Measurements from ENCODE around the gene PES1.
"Not testable (repeated sequence)": the region's sequence is repeated elsewhere in the genome, so short reads cannot be mapped to it uniquely, and the experiment has no call there.

PES1 gene

DNA sequence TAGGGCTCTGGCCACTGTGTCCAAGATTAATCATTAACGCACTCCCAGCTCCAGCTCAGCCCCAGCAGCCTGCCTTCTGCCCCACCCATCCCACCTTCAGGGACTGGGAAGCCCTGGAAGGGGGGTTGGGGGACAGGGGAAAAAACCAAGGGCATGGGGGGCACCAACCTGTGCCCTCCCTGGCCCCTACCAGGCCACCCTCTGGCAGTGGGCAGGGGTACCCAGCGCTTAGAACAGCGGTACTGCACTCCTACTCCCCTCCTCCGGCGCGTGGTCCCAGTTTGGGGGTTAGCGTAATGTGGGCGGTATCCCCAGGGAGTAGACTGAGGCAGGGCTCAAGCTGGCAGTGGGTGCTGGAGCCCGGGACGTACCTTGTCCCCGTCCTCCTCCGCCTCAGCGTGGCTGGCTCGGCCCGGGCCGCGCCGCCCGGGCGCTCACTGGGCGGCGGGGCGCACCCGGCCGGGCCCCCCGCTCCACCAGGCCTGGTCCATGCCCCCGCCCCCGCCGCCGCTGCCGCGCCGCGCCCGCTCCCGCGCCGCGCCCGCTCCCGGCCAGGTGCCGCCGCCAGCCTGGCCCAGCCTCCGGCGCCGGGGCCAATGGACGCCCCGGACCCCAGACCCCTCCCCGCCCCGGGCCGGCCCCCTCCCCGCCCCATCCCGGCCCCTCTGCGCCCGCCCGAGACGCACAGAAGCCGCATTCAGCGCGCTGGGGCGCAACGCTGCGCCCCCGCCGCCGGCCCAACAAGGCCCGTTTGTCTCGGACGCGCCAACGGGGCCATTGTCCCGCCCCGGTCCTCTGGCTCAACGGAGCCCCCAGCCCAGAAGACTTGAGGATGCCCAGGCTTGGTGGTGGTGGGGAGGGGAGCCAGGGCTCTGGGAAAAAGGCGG lies 17.4 kb downstream of the PES1 start, which contains the start of gene GAL3ST1:
GAL3ST1 (minus strand) TSS at position 571 of the 887 bp plus-strand sequence. CDS start 17,273 bp downstream, outside the sequence.
- no peak for DNase-seq (ENCODE audit: low spot score)

DNA sequence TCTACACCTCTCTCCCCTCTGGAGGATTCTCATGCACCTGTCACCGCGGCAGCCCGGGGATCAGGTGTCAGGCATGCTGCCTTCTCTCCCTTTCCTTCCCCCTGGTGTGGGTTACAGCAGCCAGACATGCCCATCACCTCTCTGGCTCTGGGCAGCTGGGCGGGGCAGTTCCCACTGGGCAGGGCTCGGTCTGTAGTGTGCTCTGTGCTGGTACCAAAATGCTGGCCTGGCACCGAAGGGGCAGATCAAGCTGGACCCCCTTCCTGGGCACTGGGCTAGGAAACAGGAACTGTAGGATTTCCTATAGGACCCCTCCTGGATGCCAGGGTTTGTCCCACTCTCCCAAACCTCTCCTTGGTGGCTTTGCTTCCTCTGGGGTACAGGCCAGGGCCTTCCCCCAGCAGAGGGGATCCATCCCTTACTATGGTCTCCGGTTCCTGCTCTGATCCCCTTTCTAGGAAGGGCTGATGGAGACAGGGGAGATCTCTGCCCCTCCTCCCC lies 18.1 kb downstream of the PES1 start:
- no peak for DNase-seq (ENCODE audit: low spot score)

DNA sequence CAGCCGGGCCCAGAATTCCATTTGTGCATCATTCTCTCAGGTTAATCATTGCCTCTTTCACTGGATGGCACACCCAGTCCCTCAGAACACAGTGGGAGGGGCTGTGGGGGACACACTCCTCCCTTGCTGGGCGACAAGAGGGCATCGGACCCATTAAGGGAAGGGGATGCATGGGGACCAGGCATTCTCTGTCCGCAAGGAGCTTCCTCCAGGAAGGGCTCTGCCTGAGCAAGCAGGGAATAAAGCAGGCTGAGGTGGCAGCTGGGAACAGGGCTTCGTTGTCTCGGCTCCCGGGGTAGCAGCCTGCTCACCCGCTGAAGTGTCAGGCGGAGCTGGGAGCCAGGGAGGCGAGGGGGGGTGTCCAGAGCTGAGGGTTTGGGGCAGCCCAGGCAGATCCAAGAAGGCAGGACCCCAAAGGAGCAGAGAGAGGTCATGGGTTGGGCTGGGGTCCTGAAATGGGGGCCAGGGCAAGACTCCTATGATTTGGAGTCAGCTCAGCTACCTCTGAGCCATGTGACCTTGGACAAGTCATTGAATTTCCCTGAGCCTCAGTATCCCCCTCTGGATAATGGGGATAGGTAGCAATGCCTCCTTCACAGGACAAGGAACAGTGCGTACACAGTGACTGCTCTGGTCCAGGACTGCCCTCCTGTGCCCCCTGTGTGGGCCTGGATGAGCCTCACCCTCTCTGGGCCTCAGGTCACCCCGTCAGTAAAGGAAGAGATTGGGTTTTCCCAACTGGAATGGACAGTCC lies 18.7 kb downstream of the PES1 start:
- no peak for DNase-seq (ENCODE audit: low spot score)

DNA sequence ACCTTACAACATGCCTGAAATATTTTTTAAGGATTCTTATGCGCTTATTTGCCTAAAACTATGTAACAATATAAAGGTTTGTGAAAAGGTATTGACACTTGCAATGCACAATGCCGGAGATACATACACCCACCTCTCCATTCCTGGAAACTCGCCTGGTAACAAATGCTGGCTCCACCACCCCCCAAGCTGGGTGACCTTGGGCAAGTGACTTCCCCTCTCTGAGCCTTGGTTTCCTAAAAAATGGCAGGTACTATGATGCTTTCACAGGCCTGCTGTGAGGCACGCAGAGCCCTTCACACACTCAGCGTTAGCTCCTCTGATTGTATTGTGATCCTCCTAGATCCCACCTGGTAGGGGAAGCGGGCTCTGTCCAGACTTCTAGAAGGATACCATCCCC lies 19.5 kb downstream of the PES1 start:
- DNase-seq (ENCODE audit: low spot score), result no peak

DNA sequence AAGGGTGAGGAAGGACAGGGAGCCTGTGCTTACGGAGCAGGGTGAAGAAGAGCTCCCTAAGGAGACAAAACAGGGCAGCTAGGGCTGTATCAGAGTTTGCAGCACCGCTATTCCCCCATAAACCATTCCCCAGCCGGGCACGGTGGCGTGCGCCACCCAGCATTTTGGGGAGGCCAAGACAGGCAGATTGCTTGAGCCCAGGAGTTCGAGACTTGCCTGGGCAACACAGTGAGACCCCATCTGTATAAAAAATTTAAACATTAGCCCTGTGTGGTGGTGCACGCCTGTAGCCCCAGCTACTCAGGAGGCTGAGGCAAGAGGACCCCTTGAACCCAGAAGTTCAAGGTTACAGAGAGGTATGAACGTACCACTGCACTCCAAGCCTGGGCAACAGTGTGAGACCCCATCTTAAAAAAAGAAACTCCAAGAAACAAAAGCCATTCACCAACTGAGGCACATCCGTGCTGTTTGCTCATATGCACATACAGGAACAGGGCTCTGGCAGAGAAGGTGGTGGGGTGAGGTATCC lies 22.0 kb downstream of the PES1 start:
- DNase-seq (ENCODE audit: low spot score), result no peak

DNA sequence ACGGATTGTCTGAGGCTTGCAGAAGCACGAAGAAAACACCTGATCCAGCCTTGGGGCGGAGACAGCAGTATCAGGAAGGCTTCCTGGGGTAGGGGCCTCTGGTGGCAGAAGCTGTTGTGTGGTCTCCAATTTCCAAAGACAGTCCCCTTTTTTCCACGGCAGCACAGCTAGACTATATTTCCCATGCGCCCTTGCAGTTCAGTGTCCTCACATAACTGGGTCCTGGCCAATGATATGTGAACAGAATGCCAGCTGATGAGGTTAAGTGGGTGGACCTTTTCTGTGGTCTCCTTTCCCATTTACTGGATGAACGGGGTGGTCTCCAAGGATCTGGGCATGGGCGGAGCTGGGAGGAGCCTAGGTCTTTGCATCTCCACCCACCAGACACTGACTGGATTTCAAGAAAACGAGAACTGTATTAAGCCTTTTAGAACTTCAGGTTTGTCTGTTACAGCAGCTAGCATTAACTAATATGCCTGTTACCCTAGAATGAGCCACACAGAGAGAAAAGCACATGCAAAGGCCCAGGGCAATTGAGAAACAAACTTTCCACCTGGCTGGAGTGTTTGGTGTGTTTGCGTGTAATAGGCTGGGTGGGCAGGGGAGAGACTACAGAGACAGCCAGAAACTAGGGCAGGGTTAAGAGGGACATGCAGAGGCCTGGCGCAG lies 23.4 kb downstream of the PES1 start:
- DNase-seq (ENCODE audit: low spot score), result no peak

DNA sequence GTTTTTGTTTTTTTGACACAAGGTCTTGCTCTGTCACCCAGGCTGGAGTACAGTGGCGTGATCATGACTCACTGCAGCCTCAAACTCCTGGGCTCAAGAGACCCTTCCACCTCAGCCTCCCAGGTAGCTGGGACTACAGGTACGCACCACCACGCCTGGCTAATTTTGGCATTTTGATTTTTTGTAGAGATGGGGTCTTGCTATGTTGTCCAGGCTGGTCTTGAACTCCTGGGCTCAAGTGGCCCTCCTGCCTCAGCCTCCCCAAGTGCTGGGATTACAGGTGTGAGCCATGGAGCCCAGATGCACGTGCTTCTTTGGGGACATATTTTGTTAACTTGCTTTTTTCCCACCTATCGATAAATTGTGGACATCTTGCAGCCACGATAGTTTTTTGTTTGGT lies 24.4 kb downstream of the PES1 start:
- not testable (repeated sequence) for DNase-seq (ENCODE audit: low spot score)

DNA sequence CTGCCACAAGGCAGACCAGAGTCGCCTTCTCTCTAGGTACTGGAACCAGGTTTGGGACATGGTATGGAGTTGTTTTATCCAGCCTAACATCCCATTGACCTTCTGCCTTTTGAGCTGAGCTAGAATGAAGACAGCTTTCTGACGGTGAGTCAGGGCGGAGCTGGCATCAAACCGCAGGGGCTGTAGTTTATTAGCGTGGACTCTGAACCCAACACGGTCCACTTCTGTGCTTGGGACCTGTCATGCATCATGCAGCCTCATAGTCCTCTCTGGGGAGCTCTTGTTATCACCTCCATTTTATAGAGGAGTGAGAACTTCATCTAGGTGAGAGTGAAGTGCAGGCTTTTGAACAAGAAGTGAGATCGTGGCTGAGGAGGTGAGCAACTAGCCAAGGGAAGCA lies 25.6 kb downstream of the PES1 start:
- DNase-seq (ENCODE audit: low spot score), result no peak

DNA sequence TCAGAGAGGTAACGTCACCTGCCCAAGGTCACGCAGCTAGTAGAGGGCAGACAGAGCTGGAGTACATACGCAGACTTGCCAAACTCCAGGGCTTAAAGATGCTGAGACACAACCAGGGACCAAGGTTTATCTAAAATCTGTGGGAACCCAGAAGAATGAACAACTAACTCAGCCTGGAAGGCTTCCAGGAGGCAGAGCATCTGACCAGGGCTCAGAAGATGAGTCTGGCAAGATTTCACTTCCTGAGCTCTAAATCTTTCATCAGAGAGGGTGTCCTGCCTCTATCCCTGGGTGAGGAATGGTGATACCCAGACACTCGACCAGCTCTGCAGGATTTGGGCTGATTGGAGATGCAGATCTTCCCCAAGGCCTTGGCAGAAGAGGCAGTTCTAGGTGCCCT lies 26.4 kb downstream of the PES1 start:
- DNase-seq (ENCODE audit: low spot score), result no peak

DNA sequence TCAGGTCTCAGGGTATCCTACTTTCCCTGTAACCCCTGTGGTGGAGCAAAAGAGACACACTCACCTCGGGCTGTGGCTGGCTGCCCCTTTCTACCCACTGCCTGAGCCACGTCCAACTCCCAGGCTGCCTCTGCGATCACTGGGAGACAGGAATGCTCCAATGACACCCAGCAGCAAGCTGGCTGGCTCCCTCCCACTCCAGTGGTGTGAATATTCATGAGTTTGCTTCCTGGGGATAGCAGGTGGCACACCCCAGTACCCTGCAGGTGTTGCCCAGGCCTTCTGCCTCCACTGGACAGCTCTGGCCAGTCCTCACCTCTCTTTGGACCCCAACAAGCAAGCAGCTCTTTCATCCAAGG lies 27.0 kb downstream of the PES1 start:
- DNase-seq (ENCODE audit: low spot score), result no peak

DNA sequence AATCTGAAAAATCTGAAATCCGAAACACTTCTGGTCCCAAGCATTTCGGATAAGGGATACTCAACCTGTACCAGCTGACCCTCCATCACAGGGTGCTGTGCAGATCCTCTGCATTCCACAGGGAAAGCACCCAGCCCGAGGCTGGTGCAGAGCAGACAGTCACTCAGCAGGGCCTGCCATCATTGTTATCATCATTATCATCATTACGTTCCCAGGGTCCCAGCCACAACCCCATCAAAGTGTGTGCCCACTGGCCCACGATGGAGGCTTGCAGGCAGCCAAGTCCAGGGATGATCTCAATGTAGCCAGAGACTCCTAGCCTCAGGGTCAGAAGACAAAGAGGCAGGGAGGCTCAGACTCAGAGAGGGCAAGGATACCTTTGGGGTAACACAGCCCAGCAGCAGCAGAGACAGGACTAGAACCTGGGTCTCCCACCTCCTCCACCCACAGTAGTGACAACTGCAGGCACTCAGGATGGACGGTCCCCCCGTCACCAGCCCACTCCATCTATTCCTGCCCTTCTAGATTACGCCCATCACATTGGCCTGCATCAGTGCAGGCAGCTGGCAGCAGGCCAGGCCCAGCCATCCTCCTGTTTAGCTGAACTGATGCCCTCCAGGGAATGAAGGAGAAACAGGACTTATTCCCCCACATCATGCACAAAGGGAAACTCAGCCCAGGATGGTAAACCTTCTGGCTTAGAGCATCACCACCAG lies 27.5 kb downstream of the PES1 start:
- DNase-seq (ENCODE audit: low spot score), result no peak

DNA sequence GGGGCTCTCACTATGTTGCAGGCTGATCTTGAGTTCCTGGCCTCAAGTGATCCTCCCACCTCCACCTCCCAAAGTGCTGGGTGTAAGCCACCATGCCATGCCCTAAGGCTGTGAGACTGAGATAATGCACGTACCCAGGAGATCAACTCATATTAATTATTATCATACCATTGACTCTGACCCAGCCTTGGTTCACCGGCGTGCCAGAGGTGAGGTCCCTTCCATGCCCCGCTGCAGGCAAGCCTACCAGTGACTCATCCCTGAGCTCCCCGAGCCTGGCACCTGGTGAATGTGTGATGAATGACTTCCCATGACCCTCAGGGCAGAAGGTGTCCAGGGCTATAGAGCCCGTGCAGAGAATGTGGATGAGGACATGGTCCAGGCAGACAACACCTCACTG lies 29.3 kb downstream of the PES1 start:
- DNase-seq (ENCODE audit: low spot score), result no peak

DNA sequence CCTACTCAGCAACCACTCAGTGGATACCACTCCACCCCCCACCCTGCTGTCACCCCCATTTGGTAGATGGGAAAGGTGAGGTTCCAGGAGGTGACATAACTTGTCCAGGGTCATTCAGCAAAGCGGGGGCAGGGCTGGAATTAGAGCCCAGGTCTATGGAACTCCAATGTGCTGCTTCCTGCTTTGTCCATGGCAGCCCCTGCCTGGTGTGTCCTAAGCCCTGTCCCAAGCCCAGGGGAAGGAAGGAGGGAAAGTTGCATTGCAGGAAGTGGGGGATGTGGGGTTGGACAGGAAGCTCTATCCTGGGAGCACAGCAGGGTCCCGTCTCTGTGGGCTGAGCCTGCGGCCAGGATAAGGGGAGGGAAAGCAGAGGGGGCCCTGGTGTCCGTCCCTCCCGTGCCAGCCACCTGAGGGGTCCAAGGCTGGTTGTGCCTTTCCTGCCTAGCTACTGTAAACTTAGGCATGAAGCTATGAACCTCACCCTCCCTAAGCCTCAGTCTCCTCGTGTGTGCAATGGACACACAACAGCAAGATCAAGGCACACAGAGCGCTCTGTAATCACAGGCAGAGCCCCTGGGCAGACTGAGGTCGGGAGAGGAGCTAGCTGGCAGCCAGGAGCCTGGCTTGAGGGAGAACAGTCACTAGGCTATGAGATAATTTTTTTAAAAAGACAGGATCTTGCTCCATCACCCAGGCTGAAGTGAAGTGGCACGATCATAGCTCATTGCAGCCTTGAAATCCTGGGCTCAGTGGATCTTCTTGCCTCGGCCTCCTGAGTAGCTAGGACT lies 30.1 kb downstream of the PES1 start:
- no peak for DNase-seq (ENCODE audit: low spot score)

DNA sequence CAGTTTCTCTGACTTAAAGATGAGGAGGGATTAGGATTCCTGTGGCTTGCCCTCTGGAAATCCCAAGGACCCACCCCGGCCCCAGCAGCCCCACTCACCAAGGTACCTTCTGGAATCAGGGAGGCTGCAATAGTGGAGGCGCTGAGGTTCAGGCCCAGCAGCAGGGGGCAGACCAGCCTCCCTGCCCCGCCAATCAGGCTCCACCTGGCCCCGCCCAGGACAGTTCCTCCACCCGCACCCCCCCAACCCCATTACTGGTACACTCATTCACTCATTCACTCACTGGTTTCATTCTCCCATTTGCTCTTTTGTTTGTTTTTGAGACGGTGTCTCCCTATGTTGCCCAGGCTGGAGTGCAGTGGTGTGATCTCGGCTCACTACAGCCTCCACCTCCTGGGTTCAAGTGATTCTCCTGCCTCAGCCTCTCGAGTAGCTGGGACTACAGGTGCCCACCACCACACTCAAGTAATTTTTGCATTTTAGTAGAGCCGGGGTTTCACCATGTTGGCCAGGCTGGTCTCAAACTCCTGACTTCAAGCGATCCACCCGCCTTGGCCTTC lies 31.0 kb downstream of the PES1 start:
- DNase-seq (ENCODE audit: low spot score), result not testable (repeated sequence)

DNA sequence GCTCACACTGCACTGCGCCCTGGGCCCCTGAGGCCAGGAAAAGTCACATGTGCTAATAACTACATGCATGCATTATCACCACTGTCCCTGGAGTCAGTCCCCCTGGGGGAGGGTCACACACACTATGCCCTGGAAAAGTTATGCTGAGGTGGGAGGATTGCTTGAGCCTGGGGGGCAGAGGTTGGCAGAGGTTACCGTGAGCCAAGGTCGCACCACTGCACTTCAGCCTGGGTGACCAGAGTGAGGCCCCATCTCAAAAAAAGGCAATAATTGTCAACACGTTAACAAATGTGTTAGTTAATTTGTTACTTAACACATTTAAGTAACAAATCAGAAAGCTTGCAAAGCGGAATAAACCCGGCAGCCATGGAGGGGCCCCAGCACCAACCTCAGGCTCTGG lies 31.8 kb downstream of the PES1 start:
- DNase-seq (ENCODE audit: low spot score), result no peak

DNA sequence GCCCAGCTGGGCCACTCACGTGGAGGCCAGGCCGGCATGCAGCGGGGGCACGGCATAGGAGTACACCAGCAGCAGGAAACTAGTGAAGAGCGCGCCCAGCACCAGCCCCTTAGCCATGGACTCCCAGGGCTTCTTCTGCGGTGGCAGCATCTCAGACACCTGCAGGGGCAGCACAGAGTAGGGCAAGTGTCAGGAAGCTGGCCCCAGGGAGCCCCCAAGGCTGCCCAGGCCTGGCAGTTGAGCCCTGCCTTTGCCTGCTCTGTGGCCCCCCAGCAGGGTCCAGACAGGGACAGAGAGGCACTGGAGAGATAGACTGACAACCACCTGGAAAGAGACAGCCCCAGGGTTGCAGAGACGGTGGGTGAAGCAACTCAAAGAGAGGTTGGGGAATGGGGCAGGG lies 34.5 kb downstream of the PES1 start:
- no peak for DNase-seq (ENCODE audit: low spot score)

DNA sequence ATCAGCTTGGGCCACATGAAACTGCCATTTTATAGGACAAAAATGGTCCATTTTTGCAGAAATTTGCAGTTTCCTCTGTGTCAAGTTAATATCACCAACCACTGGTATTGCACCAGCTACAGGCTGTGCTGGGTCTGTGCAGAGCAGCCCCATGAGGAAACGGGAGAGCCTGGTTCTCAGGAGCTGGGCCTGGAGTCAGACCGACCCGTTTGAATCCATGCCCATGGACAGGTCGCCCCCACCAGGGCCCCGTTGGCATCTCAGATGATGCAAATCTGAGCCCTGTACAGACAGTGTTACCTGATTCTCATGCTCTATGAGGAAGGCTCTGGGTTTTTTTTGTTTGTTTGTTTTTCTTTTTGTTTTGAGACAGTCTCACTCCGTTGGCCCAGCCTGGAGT lies 35.3 kb downstream of the PES1 start:
- no peak for DNase-seq (ENCODE audit: low spot score)

DNA sequence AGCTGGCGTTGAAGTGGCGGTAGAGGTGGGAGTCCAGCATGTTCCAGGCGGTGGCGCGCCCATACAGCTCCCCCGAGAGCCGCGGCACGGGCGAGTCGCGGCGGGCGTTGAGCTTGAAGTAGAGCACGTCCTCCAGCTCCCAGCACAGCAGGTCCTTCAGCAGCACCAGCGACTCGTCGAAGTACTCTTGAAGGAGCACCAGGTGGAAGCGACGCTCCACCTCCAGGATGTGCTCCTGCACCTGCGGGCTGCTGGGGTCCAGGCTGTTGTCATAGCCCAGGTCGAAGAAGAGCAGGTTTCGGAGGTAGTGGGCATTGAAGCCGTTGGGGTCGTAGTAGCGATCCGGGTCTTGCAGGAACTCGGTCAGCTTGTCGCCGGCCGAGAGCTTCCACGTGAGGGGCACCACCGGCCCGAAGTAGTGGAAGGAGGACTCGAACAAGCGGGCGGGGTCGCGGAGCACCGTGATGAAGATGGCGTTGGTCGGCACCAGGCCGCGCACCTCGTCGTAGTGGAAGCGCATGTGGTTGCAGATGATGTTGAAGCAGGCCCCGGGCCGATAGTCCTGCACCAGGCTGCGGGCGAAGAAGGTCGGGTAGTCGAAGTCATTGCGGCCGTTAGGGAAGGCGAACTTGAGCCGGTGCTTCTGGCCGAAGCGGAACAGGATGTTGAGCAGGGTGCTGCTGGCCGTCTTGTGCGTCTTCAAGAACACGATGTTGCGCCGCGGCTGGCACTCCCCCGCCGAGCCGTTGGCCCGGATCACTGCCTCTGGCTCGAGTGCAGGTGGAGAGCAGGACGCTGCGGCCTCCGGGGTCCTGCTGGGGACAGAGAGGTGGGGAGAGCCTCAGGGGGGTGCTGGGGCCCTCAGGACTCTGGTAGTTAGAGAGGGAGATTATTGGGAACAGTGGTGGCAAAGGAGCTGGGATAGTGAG lies 36.2 kb downstream of the PES1 start:
- DNase-seq (ENCODE audit: low spot score), result no peak

DNA sequence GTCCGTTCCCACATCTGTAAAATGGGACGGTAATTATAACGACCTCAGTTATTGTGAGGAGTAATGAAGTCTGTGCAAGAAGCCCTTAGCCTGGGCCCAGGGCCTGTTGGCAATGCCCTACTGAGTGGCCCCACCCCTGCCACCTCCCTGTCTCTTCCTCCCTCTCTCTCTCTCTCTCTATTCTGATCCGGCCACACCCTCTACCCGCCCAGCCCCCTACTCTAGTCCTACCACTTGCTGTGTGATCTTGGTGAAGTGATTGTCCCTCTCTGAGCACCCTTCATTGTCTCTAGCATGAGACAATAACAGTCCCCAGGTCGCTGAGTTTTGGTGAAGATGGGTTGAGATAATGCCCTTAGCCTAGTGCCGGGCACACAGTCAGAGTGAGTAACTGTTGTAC lies 37.7 kb downstream of the PES1 start:
- no peak for DNase-seq (ENCODE audit: low spot score)

All from CD4-positive, alpha-beta T cell treated with Interleukin-6 at 100 ng/mL for 8 hours (primary cell).